RPMI8226 (cell line): Measurements from ENCODE around the gene RIPK4.

Experiments used
- DNase-seq: peaks from one replicate; pipeline ENCODE4 v3.0.0-alpha.2; 2015

RIPK4 gene

GRCh38 chr21:41752231-41752681, 14.6 kb downstream of the RIPK4 start:
- no peak for DNase-seq

- no peak for DNase-seq
These were observed 15.2 kb downstream of the RIPK4 start for GRCh38 chr21:41751611-41752011.

- DNase-seq = no peak
These were observed 16.2 kb downstream of the RIPK4 start for GRCh38 chr21:41750532-41751151.

GRCh38 chr21:41750051-41750450, 16.8 kb downstream of the RIPK4 start:
- DNase-seq = no peak

- no peak for DNase-seq
These were observed 17.6 kb downstream of the RIPK4 start for GRCh38 chr21:41749286-41749685.

GRCh38 chr21:41747943-41748738, 18.7 kb downstream of the RIPK4 start:
- no peak for DNase-seq

GRCh38 chr21:41746744-41747006, 20.2 kb downstream of the RIPK4 start:
- DNase-seq = no peak

- no peak for DNase-seq
These were observed 20.7 kb downstream of the RIPK4 start for GRCh38 chr21:41745971-41746743.

GRCh38 chr21:41745026-41745820, 21.6 kb downstream of the RIPK4 start:
- no peak for DNase-seq

GRCh38 chr21:41744028-41744930, 22.6 kb downstream of the RIPK4 start:
- no peak for DNase-seq

GRCh38 chr21:41743321-41744027, 23.4 kb downstream of the RIPK4 start:
- no peak for DNase-seq

GRCh38 chr21:41742073-41742875, 24.6 kb downstream of the RIPK4 start:
- DNase-seq = no peak

GRCh38 chr21:41741253-41742072, 25.4 kb downstream of the RIPK4 start:
- DNase-seq = no peak

GRCh38 chr21:41740604-41741252, 26.1 kb downstream of the RIPK4 start:
- DNase-seq = no peak

- DNase-seq = no peak
These were observed 26.9 kb downstream of the RIPK4 start for GRCh38 chr21:41739936-41740335.

- no peak for DNase-seq
These were observed 27.8 kb downstream of the RIPK4 start for GRCh38 chr21:41739011-41739410.

GRCh38 chr21:41737651-41738324, 29.1 kb downstream of the RIPK4 start:
- DNase-seq = no peak

GRCh38 chr21:41736423-41736822, 30.4 kb downstream of the RIPK4 start:
- DNase-seq = no peak
